ENCODE measurements around the gene SLC39A8.
"Not testable (repeated sequence)": the region's sequence is repeated elsewhere in the genome, so short reads cannot be mapped to it uniquely, and the experiment has no call there.

The SLC39A8 gene

DNA sequence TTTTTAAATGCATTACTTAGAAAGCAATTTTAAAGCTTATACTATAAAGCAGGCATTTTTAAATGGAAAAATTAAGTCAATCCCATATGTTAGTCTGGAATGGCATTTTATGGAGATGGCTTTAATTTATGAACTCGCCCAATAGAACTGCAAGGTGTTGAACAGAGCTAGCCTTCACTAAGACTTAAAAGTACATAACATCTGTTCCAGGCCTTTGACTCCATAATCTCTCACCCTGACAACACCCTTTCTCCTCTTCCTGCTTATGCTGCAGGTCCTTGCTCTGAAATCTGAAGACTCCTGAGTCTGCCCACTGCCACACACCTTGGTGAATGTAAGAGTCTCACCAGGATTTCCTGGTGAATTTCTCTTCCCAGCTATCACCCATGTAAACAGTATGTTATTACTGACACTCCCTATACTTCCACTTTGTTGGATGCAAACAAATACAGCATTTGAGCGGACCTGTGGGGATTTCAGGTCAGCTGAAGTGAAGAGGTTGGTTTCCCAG, 17.7 kb upstream of the SLC39A8 start:
- TF ChIP-seq EZH2phosphoT487 (IDR thresholded peaks at IDR 0.05; ENCODE audit: borderline replicate concordance, low read length), result no peak
- TF ChIP-seq, protein P1, sequence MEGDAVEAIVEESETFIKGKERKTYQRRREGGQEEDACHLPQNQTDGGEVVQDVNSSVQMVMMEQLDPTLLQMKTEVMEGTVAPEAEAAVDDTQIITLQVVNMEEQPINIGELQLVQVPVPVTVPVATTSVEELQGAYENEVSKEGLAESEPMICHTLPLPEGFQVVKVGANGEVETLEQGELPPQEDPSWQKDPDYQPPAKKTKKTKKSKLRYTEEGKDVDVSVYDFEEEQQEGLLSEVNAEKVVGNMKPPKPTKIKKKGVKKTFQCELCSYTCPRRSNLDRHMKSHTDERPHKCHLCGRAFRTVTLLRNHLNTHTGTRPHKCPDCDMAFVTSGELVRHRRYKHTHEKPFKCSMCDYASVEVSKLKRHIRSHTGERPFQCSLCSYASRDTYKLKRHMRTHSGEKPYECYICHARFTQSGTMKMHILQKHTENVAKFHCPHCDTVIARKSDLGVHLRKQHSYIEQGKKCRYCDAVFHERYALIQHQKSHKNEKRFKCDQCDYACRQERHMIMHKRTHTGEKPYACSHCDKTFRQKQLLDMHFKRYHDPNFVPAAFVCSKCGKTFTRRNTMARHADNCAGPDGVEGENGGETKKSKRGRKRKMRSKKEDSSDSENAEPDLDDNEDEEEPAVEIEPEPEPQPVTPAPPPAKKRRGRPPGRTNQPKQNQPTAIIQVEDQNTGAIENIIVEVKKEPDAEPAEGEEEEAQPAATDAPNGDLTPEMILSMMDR (IDR thresholded peaks at IDR 0.05; ENCODE audit: low read depth, low read length, poor library complexity, severe bottlenecking), result no peak
- H3K27ac ChIP-seq (ENCODE audit: low read depth, low read length), result no peak overlapping the region
- no peak overlapping the region for H3K4me2 ChIP-seq (ENCODE audit: low read length)
- H3K27me3 ChIP-seq (ENCODE audit: control insufficient read depth, low read length), result no peaks in the 10 kb centered on the region
- no peaks in the 10 kb centered on the region for H3K79me2 ChIP-seq (ENCODE audit: control insufficient read depth, low read length)
- H3F3A ChIP-seq (ENCODE audit: control insufficient read depth, insufficient read depth), result no peaks in the 10 kb centered on the region
- H3K36me3 ChIP-seq (ENCODE audit: control insufficient read depth, low read length), result no peaks in the 10 kb centered on the region
- no peaks in the 10 kb centered on the region for H3K9me2 ChIP-seq (replicated peaks; ENCODE audit: control insufficient read depth, low read length)
- no peaks in the 10 kb centered on the region for H4K20me1 ChIP-seq (ENCODE audit: control insufficient read depth, insufficient read depth, low read depth, low read length)
- H3K9me3 ChIP-seq (ENCODE audit: control insufficient read depth, insufficient read depth, low read length), result no peaks in the 10 kb centered on the region
- no peak overlapping the region for H3K4me3 ChIP-seq (ENCODE audit: low read length)
- no peaks in the 10 kb centered on the region for H3K4me1 ChIP-seq (ENCODE audit: control insufficient read depth, low read length)

DNA sequence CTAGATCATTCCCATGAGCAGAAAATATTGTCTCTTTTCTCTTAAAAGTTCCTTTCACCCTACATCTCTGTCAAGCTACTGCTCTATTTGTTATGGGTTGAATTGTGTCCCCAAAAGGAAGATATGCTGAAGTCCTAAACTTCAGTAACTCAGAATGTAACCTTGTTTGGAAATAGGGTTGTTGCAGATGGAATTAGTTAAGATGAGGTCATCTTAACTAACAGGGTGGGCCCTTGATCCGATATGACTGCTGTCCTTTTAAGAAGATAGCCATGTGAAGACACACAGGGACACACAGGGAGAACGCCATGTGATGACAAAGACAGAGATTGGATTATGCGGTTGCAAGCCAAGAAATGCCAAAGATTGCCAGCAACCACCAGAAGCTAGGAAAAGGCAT, 12.8 kb upstream of the SLC39A8 start:
- no peaks in the 10 kb centered on the region for H3K9me3 ChIP-seq (ENCODE audit: control insufficient read depth, insufficient read depth, low read length)
- TF ChIP-seq, protein P1 (IDR thresholded peaks at IDR 0.05; ENCODE audit: low read depth, low read length, poor library complexity, severe bottlenecking), result no peak
- TF ChIP-seq EZH2phosphoT487 (IDR thresholded peaks at IDR 0.05; ENCODE audit: borderline replicate concordance, low read length), result no peak
- H3K27me3 ChIP-seq (ENCODE audit: control insufficient read depth, low read length), result no peaks in the 10 kb centered on the region
- no peaks in the 10 kb centered on the region for H4K20me1 ChIP-seq (ENCODE audit: control insufficient read depth, insufficient read depth, low read depth, low read length)
- H3K4me1 ChIP-seq (ENCODE audit: control insufficient read depth, low read length), result no peaks in the 10 kb centered on the region
- H3K4me2 ChIP-seq (ENCODE audit: low read length), result no peak overlapping the region
- no peaks in the 10 kb centered on the region for H3K36me3 ChIP-seq (ENCODE audit: control insufficient read depth, low read length)
- no peaks in the 10 kb centered on the region for H3K9me2 ChIP-seq (replicated peaks; ENCODE audit: control insufficient read depth, low read length)
- H3K4me3 ChIP-seq (ENCODE audit: low read length), result no peak overlapping the region
- H3K79me2 ChIP-seq (ENCODE audit: control insufficient read depth, low read length), result no peaks in the 10 kb centered on the region
- no peaks in the 10 kb centered on the region for H3F3A ChIP-seq (ENCODE audit: control insufficient read depth, insufficient read depth)
- no peak overlapping the region for H3K27ac ChIP-seq (ENCODE audit: low read depth, low read length)

DNA sequence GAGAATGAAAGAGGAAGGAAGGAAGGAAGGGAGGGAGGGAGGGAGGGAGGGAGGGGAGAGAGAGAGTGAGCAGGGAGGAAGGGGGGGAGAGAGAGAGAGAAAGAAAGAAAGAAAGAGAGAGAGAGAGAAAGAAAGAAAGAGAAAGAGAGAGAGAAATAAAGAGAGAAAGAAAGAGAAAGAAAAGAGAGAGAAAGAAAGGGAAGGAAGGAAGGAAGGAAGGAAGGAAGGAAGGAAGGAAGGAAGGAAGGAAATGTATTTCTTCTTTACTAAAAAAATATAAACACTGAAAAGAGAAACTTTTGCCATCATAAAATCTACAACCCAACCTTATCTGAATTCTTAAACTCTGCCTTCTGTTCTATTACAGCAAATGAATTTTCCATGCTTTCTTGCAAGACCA, 12.4 kb upstream of the SLC39A8 start:
- not testable (repeated sequence) for H3K9me3 ChIP-seq (ENCODE audit: control insufficient read depth, insufficient read depth, low read length); H3K4me2 ChIP-seq (ENCODE audit: low read length); H3K79me2 ChIP-seq (ENCODE audit: control insufficient read depth, low read length); H3F3A ChIP-seq (ENCODE audit: control insufficient read depth, insufficient read depth); H4K20me1 ChIP-seq (ENCODE audit: control insufficient read depth, insufficient read depth, low read depth, low read length); H3K27me3 ChIP-seq (ENCODE audit: control insufficient read depth, low read length); H3K36me3 ChIP-seq (ENCODE audit: control insufficient read depth, low read length); H3K9me2 ChIP-seq (replicated peaks; ENCODE audit: control insufficient read depth, low read length); H3K4me1 ChIP-seq (ENCODE audit: control insufficient read depth, low read length); H3K27ac ChIP-seq (ENCODE audit: low read depth, low read length); H3K4me3 ChIP-seq (ENCODE audit: low read length)

DNA sequence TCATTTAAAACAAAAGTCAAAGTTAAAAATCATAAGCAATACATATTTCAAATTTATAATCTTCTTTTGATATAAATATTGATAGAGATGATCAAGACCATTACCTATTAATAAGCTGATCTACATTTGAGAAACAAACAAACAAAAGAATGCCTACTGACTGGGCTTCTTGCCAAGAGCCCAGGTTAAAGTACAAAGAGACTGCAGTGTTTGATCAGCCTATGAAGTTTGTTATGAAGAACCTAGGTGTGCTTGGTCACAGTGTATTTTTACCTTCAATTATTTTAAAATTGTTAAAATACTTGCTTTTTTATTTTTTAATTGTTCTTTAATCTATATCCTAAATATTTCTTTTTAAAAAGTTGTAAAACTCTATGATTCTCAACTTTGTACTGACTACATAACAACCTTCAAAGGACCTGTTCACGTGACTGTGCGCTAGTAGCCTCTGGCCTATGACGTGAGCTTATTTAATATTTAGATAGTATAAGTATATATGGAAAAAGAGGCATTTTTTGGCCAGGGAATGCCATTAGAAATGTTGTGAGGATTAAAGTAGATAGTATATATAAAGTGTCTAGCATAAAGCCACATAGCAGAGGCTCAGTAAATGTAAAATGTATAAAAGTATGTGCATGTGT, 11.4 kb upstream of the SLC39A8 start:
- Histone ChIP-seq H3K36me3 (ENCODE audit: control insufficient read depth, low read length) (no peaks in the 10 kb centered on the region), H3K9me2 (replicated peaks; ENCODE audit: control insufficient read depth, low read length) (no peaks in the 10 kb centered on the region), H3K4me1 (ENCODE audit: control insufficient read depth, low read length) (no peaks in the 10 kb centered on the region), H3K27me3 (ENCODE audit: control insufficient read depth, low read length) (no peaks in the 10 kb centered on the region), H3K79me2 (ENCODE audit: control insufficient read depth, low read length) (no peaks in the 10 kb centered on the region), H3F3A (ENCODE audit: control insufficient read depth, insufficient read depth) (no peaks in the 10 kb centered on the region), H4K20me1 (ENCODE audit: control insufficient read depth, insufficient read depth, low read depth, low read length) (no peaks in the 10 kb centered on the region), H3K4me3 (ENCODE audit: low read length) (no peak overlapping the region), H3K27ac (ENCODE audit: low read depth, low read length) (no peak overlapping the region), H3K9me3 (ENCODE audit: control insufficient read depth, insufficient read depth, low read length) (no peaks in the 10 kb centered on the region), H3K4me2 (ENCODE audit: low read length) (no peak overlapping the region)
- no peak for TF ChIP-seq EZH2phosphoT487 (IDR thresholded peaks at IDR 0.05; ENCODE audit: borderline replicate concordance, low read length)
- TF ChIP-seq, protein P1 (IDR thresholded peaks at IDR 0.05; ENCODE audit: low read depth, low read length, poor library complexity, severe bottlenecking), result no peak

All from DOHH2 (cell line).